ENCODE results near the gene PRKCD. TPM values are rescaled to one million over a fixed set of nuclear protein-coding genes. Genes with fewer than 3 reads are reported as not detected.

Gene PRKCD
- total RNA-seq, 1 donor from 2014 or later = 31.7 TPM

DNA sequence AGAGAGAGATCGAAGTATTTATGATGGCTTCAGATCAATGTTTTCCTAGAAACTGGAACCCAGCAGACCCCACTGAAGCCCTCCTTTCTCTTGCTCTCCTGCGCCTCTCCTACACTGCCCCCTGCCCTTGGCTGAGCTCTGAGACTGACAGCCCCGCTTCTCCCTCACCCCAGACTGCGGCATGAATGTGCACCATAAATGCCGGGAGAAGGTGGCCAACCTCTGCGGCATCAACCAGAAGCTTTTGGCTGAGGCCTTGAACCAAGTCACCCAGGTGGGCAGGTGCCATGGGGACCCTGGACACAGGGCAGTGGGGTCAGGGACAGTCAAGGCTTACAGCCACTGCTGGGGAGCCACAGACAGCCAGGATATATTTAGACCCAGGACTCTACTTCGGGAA lies 23.7 kb downstream of the PRKCD start:
- no peaks in the 10 kb centered on the region for H3K27me3 Mint-ChIP-seq (ENCODE audit: low read depth)
- intact Hi-C loops (cut with micrococcal nuclease) = no loop called here
- H3K27ac Mint-ChIP-seq = no peak overlapping the region
- no peak for DNase-seq (ENCODE audit: low spot score)
- peaks cover 15% of the 10 kb centered on the region for H3K36me3 Mint-ChIP-seq (ENCODE audit: low read depth)
- H3K4me3 Mint-ChIP-seq (ENCODE audit: low read depth) = no peak overlapping the region
- H3K4me1 Mint-ChIP-seq (ENCODE audit: low read depth) = no peaks in the 10 kb centered on the region
- H3K9me3 Mint-ChIP-seq = no peaks in the 10 kb centered on the region

DNA sequence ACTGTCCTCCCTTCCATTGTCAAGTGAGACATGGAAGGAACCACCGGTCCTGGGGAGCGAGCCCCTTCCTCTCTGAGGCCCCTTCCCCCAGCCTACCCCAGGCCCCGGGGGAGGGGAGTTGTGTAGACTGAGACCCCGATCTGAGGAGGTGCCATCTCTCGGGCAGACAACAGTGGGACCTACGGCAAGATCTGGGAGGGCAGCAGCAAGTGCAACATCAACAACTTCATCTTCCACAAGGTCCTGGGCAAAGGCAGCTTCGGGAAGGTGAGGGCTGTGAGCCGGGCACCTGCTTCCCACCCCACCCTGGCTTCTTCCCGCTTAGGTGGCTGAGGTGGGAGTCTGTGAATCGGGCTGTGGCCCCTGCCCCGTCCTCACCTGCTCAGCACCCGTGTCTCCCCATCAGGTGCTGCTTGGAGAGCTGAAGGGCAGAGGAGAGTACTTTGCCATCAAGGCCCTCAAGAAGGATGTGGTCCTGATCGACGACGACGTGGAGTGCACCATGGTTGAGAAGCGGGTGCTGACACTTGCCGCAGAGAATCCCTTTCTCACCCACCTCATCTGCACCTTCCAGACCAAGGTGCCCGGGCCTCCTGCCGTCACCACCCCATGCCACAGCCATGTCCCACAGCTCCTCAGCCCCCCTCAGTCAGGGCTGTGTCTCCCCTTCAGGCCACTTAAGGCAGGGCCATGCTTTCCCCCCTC lies 24.9 kb downstream of the PRKCD start:
- H3K9me3 Mint-ChIP-seq = no peaks in the 10 kb centered on the region
- no peaks in the 10 kb centered on the region for H3K27me3 Mint-ChIP-seq (ENCODE audit: low read depth)
- intact Hi-C loops (cut with micrococcal nuclease) = no loop called here
- H3K27ac Mint-ChIP-seq = no peak overlapping the region
- no peak for DNase-seq (ENCODE audit: low spot score)
- H3K4me3 Mint-ChIP-seq (ENCODE audit: low read depth) = no peak overlapping the region
- peaks cover 24% of the 10 kb centered on the region for H3K36me3 Mint-ChIP-seq (ENCODE audit: low read depth)
- no peaks in the 10 kb centered on the region for H3K4me1 Mint-ChIP-seq (ENCODE audit: low read depth)

DNA sequence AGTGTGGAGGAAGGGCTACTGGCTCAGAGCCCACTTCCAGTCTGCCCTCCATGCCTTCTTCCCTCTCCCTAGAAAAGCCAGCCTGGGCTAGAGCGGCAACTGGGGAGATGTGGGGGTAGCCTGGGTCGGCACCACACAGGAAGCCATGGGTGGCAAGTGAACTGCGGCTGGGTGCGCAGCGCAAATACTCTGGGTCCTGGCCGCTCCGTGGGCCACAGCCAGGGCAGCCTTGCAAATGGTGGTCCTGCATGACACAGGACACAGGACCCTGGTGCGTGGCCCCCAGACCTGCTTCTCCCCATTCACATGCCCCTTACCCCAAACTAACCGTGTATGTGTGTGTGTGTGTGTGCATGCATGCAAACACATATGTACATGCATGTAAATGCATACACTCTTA lies 25.7 kb downstream of the PRKCD start:
- DNase-seq (ENCODE audit: low spot score) = no peak
- no peaks in the 10 kb centered on the region for H3K9me3 Mint-ChIP-seq
- no peaks in the 10 kb centered on the region for H3K27me3 Mint-ChIP-seq (ENCODE audit: low read depth)
- no peaks in the 10 kb centered on the region for H3K4me1 Mint-ChIP-seq (ENCODE audit: low read depth)
- H3K27ac Mint-ChIP-seq = no peak overlapping the region
- intact Hi-C loops (cut with micrococcal nuclease) = no loop called here
- H3K36me3 Mint-ChIP-seq (ENCODE audit: low read depth) = peaks cover 24% of the 10 kb centered on the region
- H3K4me3 Mint-ChIP-seq (ENCODE audit: low read depth) = no peak overlapping the region

DNA sequence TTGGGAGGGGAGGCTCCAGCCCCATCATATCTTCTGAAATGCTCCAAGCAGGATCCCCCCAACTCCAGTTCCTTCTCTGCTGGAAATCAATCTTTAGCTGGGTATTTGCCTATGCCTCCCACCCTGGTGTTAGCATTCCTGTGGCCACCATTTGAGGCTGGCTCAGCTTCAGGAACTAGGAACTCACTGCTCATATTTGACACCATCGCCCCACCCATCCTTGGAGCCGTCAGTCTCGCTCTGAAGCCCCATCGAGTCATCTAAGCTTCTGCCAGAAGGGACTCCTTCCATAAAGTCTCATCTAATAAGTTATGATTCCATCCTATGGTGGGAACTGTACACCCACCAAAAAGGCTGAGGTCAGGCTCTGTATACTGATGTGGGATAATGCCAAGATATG lies 26.4 kb downstream of the PRKCD start:
- Mint-ChIP-seq H3K27ac (no peak overlapping the region), H3K4me3 (ENCODE audit: low read depth) (no peak overlapping the region), H3K27me3 (ENCODE audit: low read depth) (no peaks in the 10 kb centered on the region), H3K9me3 (no peaks in the 10 kb centered on the region), H3K4me1 (ENCODE audit: low read depth) (no peaks in the 10 kb centered on the region), H3K36me3 (ENCODE audit: low read depth) (peaks cover 25% of the 10 kb centered on the region)
- intact Hi-C loops (cut with micrococcal nuclease) = no loop called here
- no peak for DNase-seq (ENCODE audit: low spot score)

DNA sequence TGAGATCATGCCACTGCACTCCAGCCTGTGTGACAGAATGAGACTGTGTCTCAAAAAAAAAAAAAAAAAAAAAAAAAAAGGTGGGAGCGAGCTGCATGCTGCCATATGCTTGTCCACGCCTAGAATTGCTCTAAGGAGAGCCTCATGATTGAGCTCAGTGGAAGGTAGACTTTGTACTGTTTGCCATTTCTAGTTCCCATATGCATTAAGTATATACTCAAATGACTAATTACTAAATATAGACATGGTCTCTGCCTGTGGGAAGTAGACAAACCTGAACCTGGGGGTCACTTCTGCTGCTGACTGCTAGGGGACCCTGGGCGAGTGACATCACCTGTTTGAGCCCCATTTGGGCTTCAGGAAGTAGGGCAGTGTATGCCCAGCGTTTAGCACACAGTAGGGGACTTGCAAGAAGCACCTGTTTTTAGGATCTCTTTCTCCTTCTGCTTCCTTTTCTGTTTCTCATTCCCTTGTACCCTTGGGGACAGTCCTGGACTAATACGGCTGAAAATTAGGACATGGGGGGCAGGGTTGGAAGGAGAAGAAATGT lies 27.2 kb downstream of the PRKCD start:
- DNase-seq (ENCODE audit: low spot score) = no peak
- H3K4me1 Mint-ChIP-seq (ENCODE audit: low read depth) = peaks cover 1% of the 10 kb centered on the region
- no peak overlapping the region for H3K27ac Mint-ChIP-seq
- H3K9me3 Mint-ChIP-seq = no peaks in the 10 kb centered on the region
- intact Hi-C loops (cut with micrococcal nuclease) = no loop called here
- no peaks in the 10 kb centered on the region for H3K27me3 Mint-ChIP-seq (ENCODE audit: low read depth)
- H3K4me3 Mint-ChIP-seq (ENCODE audit: low read depth) = no peak overlapping the region
- peaks cover 25% of the 10 kb centered on the region for H3K36me3 Mint-ChIP-seq (ENCODE audit: low read depth)

DNA sequence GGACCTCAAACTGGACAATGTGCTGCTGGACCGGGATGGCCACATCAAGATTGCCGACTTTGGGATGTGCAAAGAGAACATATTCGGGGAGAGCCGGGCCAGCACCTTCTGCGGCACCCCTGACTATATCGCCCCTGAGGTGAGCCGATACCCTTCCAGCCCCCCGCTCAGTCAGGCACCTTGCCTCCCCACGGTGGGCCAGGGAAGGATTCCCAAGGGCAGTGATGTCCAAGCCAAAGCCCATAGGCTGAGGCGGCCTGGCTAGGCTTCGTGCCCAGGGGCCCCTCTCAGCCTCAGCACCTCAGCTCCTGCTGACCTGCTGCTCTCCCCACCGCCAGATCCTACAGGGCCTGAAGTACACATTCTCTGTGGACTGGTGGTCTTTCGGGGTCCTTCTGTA lies 27.7 kb downstream of the PRKCD start:
- H3K27ac Mint-ChIP-seq = no peak overlapping the region
- H3K36me3 Mint-ChIP-seq (ENCODE audit: low read depth) = peaks cover 25% of the 10 kb centered on the region
- intact Hi-C loops (cut with micrococcal nuclease) = no loop called here
- H3K4me3 Mint-ChIP-seq (ENCODE audit: low read depth) = no peak overlapping the region
- no peaks in the 10 kb centered on the region for H3K9me3 Mint-ChIP-seq
- peaks cover 1% of the 10 kb centered on the region for H3K4me1 Mint-ChIP-seq (ENCODE audit: low read depth)
- no peaks in the 10 kb centered on the region for H3K27me3 Mint-ChIP-seq (ENCODE audit: low read depth)
- no peak for DNase-seq (ENCODE audit: low spot score)

DNA sequence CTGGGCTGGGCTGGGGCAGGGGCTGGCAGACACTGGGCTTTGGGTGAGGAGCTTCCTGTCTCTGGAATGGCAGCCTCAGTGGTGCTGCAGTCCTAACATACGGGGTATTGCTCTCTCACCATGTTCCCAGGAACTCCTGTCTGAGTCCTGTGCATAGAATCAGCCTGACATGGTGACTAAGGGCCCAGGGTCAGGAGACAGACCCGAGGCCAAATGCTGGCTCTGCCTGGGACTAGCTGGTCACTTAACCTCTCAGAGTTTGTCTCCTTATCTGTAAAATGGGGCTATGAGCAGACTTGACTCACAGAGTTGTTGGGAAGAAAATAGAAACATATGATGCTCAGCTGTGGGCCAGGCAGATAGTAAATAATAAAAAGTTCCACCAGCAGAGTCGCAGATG lies 28.3 kb downstream of the PRKCD start:
- H3K4me3 Mint-ChIP-seq (ENCODE audit: low read depth) = no peak overlapping the region
- intact Hi-C loops (cut with micrococcal nuclease) = no loop called here
- H3K36me3 Mint-ChIP-seq (ENCODE audit: low read depth) = peaks cover 25% of the 10 kb centered on the region
- no peak overlapping the region for H3K27ac Mint-ChIP-seq
- no peaks in the 10 kb centered on the region for H3K9me3 Mint-ChIP-seq
- H3K27me3 Mint-ChIP-seq (ENCODE audit: low read depth) = no peaks in the 10 kb centered on the region
- peaks cover 1% of the 10 kb centered on the region for H3K4me1 Mint-ChIP-seq (ENCODE audit: low read depth)
- DNase-seq (ENCODE audit: low spot score) = no peak

DNA sequence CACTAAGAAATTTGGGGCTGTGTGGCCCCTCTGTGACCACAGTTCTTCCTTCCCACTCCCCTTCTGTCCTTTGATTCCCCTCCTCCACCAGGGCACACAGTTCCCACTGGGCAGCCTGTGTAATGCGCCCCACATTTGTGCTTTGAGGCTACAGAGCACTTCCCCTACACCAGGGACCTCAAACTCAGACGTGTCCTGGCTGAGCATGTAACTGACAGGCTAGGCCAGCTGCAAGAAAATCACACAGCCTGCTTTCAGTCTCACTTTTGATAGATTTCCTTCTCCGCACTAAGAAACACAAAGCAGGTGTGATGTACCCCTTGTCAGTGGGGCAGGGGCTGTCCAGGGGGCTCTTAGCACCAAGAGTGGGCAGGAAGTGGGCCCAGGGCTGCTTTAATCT lies 29.6 kb downstream of the PRKCD start:
- no peaks in the 10 kb centered on the region for H3K27me3 Mint-ChIP-seq (ENCODE audit: low read depth)
- H3K9me3 Mint-ChIP-seq = no peaks in the 10 kb centered on the region
- H3K4me1 Mint-ChIP-seq (ENCODE audit: low read depth) = peaks cover 1% of the 10 kb centered on the region
- no peak for DNase-seq (ENCODE audit: low spot score)
- intact Hi-C loops (cut with micrococcal nuclease) = no loop called here
- H3K36me3 Mint-ChIP-seq (ENCODE audit: low read depth) = peaks cover 18% of the 10 kb centered on the region
- no peak overlapping the region for H3K27ac Mint-ChIP-seq
- no peak overlapping the region for H3K4me3 Mint-ChIP-seq (ENCODE audit: low read depth)

DNA sequence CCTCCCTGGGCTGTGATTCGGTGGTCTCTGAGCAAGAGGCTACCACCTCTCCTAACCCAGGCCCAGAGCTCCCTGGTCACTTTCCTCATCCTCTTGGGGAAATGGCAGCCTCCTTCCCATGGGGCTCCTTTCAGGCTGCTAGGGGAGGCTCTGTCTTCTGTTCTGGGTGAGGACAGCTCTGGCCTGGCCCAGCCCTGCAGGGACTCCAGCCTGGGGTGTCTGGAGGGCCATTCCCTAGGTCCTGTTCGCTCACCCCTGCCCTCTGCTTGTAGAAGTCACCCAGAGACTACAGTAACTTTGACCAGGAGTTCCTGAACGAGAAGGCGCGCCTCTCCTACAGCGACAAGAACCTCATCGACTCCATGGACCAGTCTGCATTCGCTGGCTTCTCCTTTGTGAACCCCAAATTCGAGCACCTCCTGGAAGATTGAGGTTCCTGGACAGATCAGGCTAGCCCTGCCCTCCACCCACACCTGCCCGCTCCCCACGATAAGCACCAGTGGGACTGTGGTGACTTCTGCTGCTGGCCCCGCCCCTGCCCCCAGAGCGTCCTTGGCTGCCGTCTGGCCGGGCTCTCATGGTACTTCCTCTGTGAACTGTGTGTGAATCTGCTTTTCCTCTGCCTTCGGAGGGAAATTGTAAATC lies 30.9 kb downstream of the PRKCD start:
- H3K9me3 Mint-ChIP-seq = no peaks in the 10 kb centered on the region
- intact Hi-C loops (cut with micrococcal nuclease) = no loop called here
- peaks cover 4% of the 10 kb centered on the region for H3K4me1 Mint-ChIP-seq (ENCODE audit: low read depth)
- peaks cover 18% of the 10 kb centered on the region for H3K36me3 Mint-ChIP-seq (ENCODE audit: low read depth)
- H3K27ac Mint-ChIP-seq = no peak overlapping the region
- H3K27me3 Mint-ChIP-seq (ENCODE audit: low read depth) = no peaks in the 10 kb centered on the region
- no peak for DNase-seq (ENCODE audit: low spot score)
- no peak overlapping the region for H3K4me3 Mint-ChIP-seq (ENCODE audit: low read depth)

DNA sequence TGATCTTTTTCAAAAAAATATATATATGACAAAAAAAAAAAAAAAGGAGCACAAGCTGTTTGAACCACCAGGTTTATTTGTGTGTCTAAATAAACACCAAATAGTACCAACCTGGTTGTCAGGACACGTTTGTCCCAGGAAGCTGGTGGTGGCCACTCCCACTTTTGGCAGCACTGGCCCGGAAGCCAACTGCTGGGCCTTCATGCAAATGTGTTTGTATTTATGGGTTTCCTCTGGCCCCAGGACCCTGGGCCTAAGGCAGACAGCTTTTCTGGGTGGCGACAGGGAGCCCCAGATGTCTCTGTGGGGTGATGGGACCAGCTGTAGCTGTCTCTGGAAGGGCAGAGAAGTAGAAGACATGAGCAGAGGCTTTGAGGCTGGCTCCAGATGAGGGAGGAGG lies 31.6 kb downstream of the PRKCD start:
- Mint-ChIP-seq H3K4me3 (ENCODE audit: low read depth) (no peak overlapping the region), H3K4me1 (ENCODE audit: low read depth) (peaks cover 6% of the 10 kb centered on the region), H3K27ac (no peak overlapping the region), H3K9me3 (no peaks in the 10 kb centered on the region), H3K36me3 (ENCODE audit: low read depth) (peaks cover 15% of the 10 kb centered on the region), H3K27me3 (ENCODE audit: low read depth) (no peaks in the 10 kb centered on the region)
- no peak for DNase-seq (ENCODE audit: low spot score)
- intact Hi-C loops (cut with micrococcal nuclease) = no loop called here

DNA sequence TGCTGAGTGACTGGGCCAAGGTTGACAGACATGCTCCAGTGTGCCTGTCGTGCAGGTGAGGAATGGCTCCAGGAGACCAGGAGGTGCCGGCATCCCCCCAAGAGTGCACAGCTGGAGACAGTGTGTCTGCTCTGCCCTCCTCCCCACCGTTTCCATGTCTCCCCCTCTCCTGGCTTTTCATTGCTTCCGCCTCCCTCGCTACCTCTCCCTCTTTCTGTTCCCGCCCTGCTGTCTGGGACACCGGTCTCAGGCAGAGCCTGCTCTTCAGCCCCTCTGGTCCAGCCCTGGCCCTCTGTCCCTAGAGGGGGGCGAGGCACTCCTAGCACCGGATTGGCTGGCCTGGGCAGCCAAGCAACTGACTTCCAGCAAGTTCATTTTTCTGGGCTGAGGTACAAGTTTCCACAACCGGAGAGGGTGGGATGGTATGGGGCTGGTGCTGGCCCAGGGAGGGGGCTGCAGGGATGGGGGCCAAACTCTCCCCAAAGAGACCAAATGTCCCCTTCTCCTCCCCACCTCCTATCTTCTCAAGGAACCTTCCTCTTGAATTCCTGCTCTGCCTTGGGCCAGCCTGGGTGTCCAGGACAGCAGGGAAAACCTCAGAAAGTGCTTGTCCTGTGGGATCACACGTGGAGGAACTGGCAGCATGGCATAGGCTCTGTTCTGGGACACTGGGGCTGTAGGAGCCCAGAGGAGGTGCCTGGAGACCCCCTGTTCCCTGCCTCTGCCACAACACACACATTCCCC lies 32.6 kb downstream of the PRKCD start:
- Mint-ChIP-seq H3K9me3 (no peaks in the 10 kb centered on the region), H3K36me3 (ENCODE audit: low read depth) (peaks cover 14% of the 10 kb centered on the region), H3K4me1 (ENCODE audit: low read depth) (peaks cover 6% of the 10 kb centered on the region), H3K27ac (no peak overlapping the region), H3K4me3 (ENCODE audit: low read depth) (no peak overlapping the region), H3K27me3 (ENCODE audit: low read depth) (no peaks in the 10 kb centered on the region)
- intact Hi-C loops (cut with micrococcal nuclease) = no loop called here
- DNase-seq (ENCODE audit: low spot score) = no peak

DNA sequence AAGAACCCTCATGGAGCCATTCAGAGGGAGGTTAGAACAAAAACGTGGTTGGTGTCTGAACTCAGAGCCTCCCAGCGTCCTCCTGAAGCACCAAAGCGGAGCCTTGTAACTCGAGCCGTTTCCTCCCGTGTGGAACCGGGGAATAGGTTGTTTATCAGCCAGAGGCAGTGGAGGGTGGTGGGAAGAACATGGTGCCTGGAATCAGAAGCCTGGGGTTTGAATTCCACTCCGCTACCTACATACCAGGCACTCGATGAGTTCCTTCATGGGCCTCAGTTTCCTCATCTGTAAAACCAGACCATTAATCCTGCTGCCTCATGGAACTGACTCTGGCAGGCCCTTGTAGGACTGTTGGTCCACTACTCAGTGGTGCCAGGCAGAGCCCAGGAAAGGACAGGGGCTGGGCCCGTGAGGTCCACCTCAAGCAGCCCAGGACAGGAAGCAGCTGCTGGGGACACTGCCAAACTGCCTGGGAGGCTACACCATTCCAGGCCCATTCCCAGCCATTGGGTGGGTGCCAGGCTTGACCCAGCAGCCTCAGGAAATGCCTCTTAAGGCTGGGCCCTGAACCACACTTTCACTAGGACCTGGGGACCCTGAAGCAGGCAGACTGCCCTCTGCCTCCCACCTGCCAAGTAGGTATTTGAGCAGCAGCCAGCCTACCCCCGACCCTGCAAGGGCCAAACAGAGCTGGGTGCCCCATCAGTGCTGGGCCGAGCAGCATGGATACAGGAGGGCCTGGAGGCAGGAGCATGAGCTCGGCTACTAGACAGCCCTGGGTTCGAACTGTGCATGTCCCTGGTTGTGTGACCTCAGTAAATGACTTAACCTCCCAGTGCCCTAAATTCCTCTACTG lies 33.4 kb downstream of the PRKCD start:
- Mint-ChIP-seq H3K4me3 (ENCODE audit: low read depth) (no peak overlapping the region), H3K9me3 (no peaks in the 10 kb centered on the region), H3K27ac (no peak overlapping the region), H3K27me3 (ENCODE audit: low read depth) (no peaks in the 10 kb centered on the region), H3K4me1 (ENCODE audit: low read depth) (peaks cover 6% of the 10 kb centered on the region), H3K36me3 (ENCODE audit: low read depth) (peaks cover 14% of the 10 kb centered on the region)
- intact Hi-C loops (cut with micrococcal nuclease) = no loop called here
- DNase-seq (ENCODE audit: low spot score) = no peak
